ENCODE data around the gene PERM1.

The PERM1 gene

DNA sequence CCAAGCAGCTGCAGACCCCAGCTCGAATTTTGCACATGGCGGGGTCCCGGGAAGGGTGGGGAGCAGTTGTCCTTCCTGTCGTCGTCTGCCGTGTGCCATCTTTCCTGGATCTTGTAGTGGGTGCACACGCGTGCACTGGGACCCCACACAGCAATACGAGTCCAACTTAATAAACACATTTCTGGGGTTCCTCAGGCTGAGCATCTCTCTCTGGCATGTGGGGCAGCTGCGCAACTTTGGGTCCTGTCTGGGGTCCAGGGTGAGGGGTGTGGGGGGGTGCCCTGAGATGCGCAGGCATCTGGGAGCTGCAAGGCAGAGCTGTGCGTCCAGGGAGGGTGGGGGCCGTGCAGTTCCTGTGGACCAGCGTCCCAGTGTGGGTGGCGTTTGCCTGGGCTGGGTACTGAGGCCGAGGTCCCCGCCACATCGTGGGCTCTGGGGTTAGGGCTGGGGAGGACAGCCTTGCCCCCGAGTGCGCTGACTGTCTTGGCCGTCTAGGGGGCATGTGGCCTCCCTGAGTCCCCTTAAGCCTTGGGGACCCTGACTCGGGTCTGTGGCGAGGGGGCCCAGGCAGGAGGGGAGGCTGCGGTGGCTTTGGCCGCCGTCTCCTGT lies 16.3 kb downstream of the PERM1 start:
- no peak for TF ChIP-seq EZH2 (IDR thresholded peaks at IDR 0.05; ENCODE audit: borderline replicate concordance, low read length)
- TF ChIP-seq, protein P1, sequence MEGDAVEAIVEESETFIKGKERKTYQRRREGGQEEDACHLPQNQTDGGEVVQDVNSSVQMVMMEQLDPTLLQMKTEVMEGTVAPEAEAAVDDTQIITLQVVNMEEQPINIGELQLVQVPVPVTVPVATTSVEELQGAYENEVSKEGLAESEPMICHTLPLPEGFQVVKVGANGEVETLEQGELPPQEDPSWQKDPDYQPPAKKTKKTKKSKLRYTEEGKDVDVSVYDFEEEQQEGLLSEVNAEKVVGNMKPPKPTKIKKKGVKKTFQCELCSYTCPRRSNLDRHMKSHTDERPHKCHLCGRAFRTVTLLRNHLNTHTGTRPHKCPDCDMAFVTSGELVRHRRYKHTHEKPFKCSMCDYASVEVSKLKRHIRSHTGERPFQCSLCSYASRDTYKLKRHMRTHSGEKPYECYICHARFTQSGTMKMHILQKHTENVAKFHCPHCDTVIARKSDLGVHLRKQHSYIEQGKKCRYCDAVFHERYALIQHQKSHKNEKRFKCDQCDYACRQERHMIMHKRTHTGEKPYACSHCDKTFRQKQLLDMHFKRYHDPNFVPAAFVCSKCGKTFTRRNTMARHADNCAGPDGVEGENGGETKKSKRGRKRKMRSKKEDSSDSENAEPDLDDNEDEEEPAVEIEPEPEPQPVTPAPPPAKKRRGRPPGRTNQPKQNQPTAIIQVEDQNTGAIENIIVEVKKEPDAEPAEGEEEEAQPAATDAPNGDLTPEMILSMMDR (IDR thresholded peaks at IDR 0.05; ENCODE audit: low read length) = no peak
- no peak overlapping the region for H3K27ac ChIP-seq (ENCODE audit: low read depth, low read length, poor library complexity, severe bottlenecking)
- H3K9me2 ChIP-seq (ENCODE audit: low read depth, low read length) = no peaks in the 10 kb centered on the region
- no peaks in the 10 kb centered on the region; the same call in 1 of the 2 replicates for H3K27me3 ChIP-seq (ENCODE audit: insufficient read depth, low read length)
- H3K79me2 ChIP-seq (ENCODE audit: insufficient read depth, low read length) = no peaks in the 10 kb centered on the region
- no peaks in the 10 kb centered on the region; the same call in 1 of the 2 replicates for H3K36me3 ChIP-seq (ENCODE audit: insufficient read depth, low read length)
- H3K4me2 ChIP-seq (ENCODE audit: low read length) = no peak overlapping the region
- no peaks in the 10 kb centered on the region for H3K9me3 ChIP-seq (ENCODE audit: low read length)
- no peak overlapping the region for H2AFZ ChIP-seq (ENCODE audit: low read length)
- no peaks in the 10 kb centered on the region for H4K20me1 ChIP-seq (ENCODE audit: insufficient read depth, low read length)
- no peak overlapping the region for H3K4me3 ChIP-seq (ENCODE audit: low read depth, low read length, poor library complexity, severe bottlenecking)
- H3K9ac ChIP-seq (ENCODE audit: low read length) = no peak overlapping the region
- H3K4me1 ChIP-seq (ENCODE audit: insufficient read depth, low read length, severe bottlenecking) = peaks cover 22% of the 10 kb centered on the region
- no peaks in the 10 kb centered on the region for H3F3A ChIP-seq (ENCODE audit: insufficient read depth, low read length)

DNA sequence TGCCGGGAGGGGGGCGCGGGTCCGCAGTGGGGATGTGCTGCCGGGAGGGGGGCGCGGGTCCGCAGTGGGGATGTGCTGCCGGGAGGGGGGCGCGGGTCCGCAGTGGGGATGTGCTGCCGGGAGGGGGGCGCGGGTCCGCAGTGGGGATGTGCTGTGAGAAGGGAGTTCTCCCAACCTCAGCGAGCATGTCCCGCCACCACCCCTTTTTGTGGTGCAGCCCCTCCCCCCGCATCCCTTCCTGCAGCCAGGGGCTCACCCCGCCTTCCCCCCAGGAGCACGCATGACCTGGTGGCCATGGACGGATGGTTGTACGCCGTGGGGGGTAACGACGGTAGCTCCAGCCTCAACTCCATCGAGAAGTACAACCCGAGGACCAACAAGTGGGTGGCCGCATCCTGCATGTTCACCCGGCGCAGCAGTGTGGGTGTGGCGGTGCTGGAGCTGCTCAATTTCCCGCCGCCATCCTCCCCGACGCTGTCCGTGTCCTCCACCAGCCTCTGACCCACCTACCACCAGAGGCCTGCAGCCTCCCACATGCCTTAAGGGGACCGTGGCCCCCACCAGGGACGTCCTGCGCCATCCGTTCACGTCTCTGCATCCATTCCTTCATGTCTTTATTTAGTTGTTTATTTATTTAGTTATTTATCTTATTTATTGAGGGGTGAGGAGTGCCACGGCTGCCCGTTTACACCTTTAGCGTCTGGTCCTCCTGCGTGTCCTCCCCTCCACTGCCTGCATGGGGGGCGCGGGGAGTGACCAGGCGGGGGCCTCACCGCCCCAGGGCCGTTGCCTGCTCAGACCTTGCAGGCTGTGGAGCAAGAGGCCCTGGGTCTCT lies 17.0 kb downstream of the PERM1 start:
- Histone ChIP-seq H4K20me1 (ENCODE audit: insufficient read depth, low read length) (no peaks in the 10 kb centered on the region), H3K4me1 (ENCODE audit: insufficient read depth, low read length, severe bottlenecking) (peaks cover 26% of the 10 kb centered on the region), H2AFZ (ENCODE audit: low read length) (no peak overlapping the region), H3F3A (ENCODE audit: insufficient read depth, low read length) (no peaks in the 10 kb centered on the region), H3K4me3 (ENCODE audit: low read depth, low read length, poor library complexity, severe bottlenecking) (no peak overlapping the region), H3K27ac (ENCODE audit: low read depth, low read length, poor library complexity, severe bottlenecking) (no peak overlapping the region), H3K36me3 (ENCODE audit: insufficient read depth, low read length) (no peaks in the 10 kb centered on the region; the same call in 1 of the 2 replicates), H3K27me3 (ENCODE audit: insufficient read depth, low read length) (no peaks in the 10 kb centered on the region; the same call in 1 of the 2 replicates), H3K9ac (ENCODE audit: low read length) (no peak overlapping the region), H3K9me2 (ENCODE audit: low read depth, low read length) (no peaks in the 10 kb centered on the region), H3K79me2 (ENCODE audit: insufficient read depth, low read length) (no peaks in the 10 kb centered on the region), H3K9me3 (ENCODE audit: low read length) (no peaks in the 10 kb centered on the region), H3K4me2 (ENCODE audit: low read length) (no peak overlapping the region)
- TF ChIP-seq EZH2 (IDR thresholded peaks at IDR 0.05; ENCODE audit: borderline replicate concordance, low read length) = no peak
- TF ChIP-seq, protein P1 (IDR thresholded peaks at IDR 0.05; ENCODE audit: low read length) = no peak

DNA sequence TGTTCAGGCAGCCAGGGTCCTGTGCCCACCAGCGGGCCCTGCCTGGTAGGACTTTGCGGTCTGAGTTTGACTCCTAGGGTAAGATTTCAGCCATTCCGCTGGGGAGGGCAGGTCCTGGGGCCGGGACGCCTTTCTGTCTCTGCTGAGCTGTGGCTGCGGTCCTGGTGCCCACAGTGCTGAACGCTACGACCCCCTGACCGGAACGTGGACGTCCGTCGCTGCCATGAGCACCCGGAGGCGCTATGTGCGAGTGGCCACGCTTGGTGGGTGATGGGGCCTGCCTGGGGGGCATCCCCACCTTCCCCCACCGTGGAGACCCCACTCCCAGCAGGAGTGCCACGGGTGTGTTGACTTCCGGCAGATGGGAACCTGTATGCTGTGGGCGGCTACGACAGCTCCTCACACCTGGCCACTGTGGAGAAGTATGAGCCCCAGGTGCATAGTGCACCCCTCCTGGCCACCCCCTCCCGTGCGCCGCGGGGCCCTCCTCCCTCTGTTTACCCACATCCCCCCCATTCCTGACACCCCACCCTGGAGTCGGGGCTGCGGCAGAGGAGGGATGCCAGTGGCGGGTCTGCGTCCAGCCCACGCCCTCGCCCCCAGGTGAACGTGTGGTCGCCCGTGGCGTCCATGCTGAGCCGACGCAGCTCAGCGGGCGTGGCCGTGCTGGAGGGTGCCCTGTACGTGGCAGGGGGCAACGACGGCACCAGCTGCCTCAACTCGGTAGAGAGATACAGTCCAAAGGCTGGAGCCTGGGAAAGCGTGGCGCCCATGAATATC lies 18.0 kb downstream of the PERM1 start:
- Histone ChIP-seq H3K36me3 (ENCODE audit: insufficient read depth, low read length) (no peaks in the 10 kb centered on the region; the same call in 1 of the 2 replicates), H3K9me2 (ENCODE audit: low read depth, low read length) (no peaks in the 10 kb centered on the region), H3K4me1 (ENCODE audit: insufficient read depth, low read length, severe bottlenecking) (peaks cover 30% of the 10 kb centered on the region), H3K4me3 (ENCODE audit: low read depth, low read length, poor library complexity, severe bottlenecking) (no peak overlapping the region), H3K27me3 (ENCODE audit: insufficient read depth, low read length) (no peaks in the 10 kb centered on the region; the same call in 1 of the 2 replicates), H3K4me2 (ENCODE audit: low read length) (no peak overlapping the region), H3K9me3 (ENCODE audit: low read length) (no peaks in the 10 kb centered on the region), H3F3A (ENCODE audit: insufficient read depth, low read length) (no peaks in the 10 kb centered on the region), H3K79me2 (ENCODE audit: insufficient read depth, low read length) (peaks cover under 1% of the 10 kb centered on the region; the same call in 1 of the 2 replicates), H3K27ac (ENCODE audit: low read depth, low read length, poor library complexity, severe bottlenecking) (no peak overlapping the region), H4K20me1 (ENCODE audit: insufficient read depth, low read length) (no peaks in the 10 kb centered on the region), H3K9ac (ENCODE audit: low read length) (no peak overlapping the region), H2AFZ (ENCODE audit: low read length) (no peak overlapping the region)
- TF ChIP-seq EZH2 (IDR thresholded peaks at IDR 0.05; ENCODE audit: borderline replicate concordance, low read length) = no peak
- TF ChIP-seq, protein P1 (IDR thresholded peaks at IDR 0.05; ENCODE audit: low read length) = no peak

All from OCI-LY1 (cell line).